Osteoblast (primary cell): Measurements from ENCODE around the gene TMEM50A. TPM values are rescaled to one million over a fixed set of nuclear protein-coding genes. Genes with fewer than 3 reads are reported as not detected.

Source experiments
- total RNA-seq: library from RNA; depleted of rRNA; stranded (reverse); fragments of >200 nt; gene quantifications from 2 replicates; pipeline ENCODE4 v1.2.3, GENCODE V29; 2012

The TMEM50A gene
- total RNA-seq, 1 donor: 165 TPM

Other genes starting within 250 kb of the TMEM50A start
- gene SYF2, start 105.8 kb upstream of the TMEM50A start, total RNA-seq: 39.4 and 41.5 TPM in 2 replicates
- 102 and 103 TPM in 2 replicates for gene RSRP1, start 90.9 kb upstream of the TMEM50A start, total RNA-seq
- gene RHD, start 65.8 kb upstream of the TMEM50A start, total RNA-seq: not detected in 2 replicates
- 0.72 and 0.88 TPM in 2 replicates for gene RHCE, start 82.5 kb downstream of the TMEM50A start, total RNA-seq
- 33.9 and 35.5 TPM in 2 replicates for gene MACO1, start 92.6 kb downstream of the TMEM50A start, total RNA-seq
- gene LDLRAP1, start 205.3 kb downstream of the TMEM50A start, total RNA-seq: 18.5 and 22.1 TPM in 2 replicates